H9 (cell line): Measurements from ENCODE around the gene DNAI1. TPM values are rescaled to one million over a fixed set of nuclear protein-coding genes. Genes with fewer than 3 reads are reported as not detected.

Source experiments
- DNase-seq: peaks from one replicate; pipeline ENCODE4 v3.0.0-alpha.2; 2017
- H2AFZ ChIP-seq: one replicate; pipeline ENCODE4 v1.6.1; 2013; ENCODE audit warnings: mild to moderate bottlenecking, low read length, control low read depth, moderate library complexity
- H2AK5ac ChIP-seq: 2 replicates; pipeline ENCODE4 v1.6.1; 2013; ENCODE audit warnings: low read length, control low read depth, mixed read lengths; ENCODE audit not compliant: insufficient read length
- H2BK120ac ChIP-seq: one replicate; pipeline ENCODE4 v1.6.1; 2013; ENCODE audit warnings: low read depth, mild to moderate bottlenecking, low read length, control low read depth, inconsistent platforms; ENCODE audit not compliant: poor library complexity, severe bottlenecking
- H2BK12ac ChIP-seq: 2 replicates; pipeline ENCODE4 v1.6.1; 2013; ENCODE audit warnings: low read length, control low read depth, mixed read lengths, low read depth; ENCODE audit not compliant: insufficient read length
- H2BK15ac ChIP-seq: 2 replicates; pipeline ENCODE4 v1.6.1; 2013; ENCODE audit warnings: low read depth, low read length, control low read depth
- H2BK20ac ChIP-seq: one replicate; pipeline ENCODE4 v1.6.1; 2013; ENCODE audit warnings: low read depth, mild to moderate bottlenecking, low read length, control low read depth, inconsistent platforms; ENCODE audit not compliant: poor library complexity, severe bottlenecking
- H2BK5ac ChIP-seq: 2 replicates; pipeline ENCODE4 v1.6.1; 2013; ENCODE audit warnings: low read length, control low read depth, mixed read lengths; ENCODE audit not compliant: insufficient read length
- H3K14ac ChIP-seq: 2 replicates; pipeline ENCODE4 v1.6.1; 2013; ENCODE audit warnings: low read length, control low read depth; ENCODE audit not compliant: insufficient read depth
- H3K18ac ChIP-seq: 2 replicates; pipeline ENCODE4 v1.6.1; 2013; ENCODE audit warnings: low read depth, mild to moderate bottlenecking, mixed read lengths, low read length, control low read depth; ENCODE audit not compliant: insufficient read length
- H3K23ac ChIP-seq: 2 replicates; pipeline ENCODE4 v1.6.1; 2013; ENCODE audit warnings: low read length, control low read depth, mixed read lengths, low read depth; ENCODE audit not compliant: insufficient read length
- H3K23me2 ChIP-seq: 2 replicates; pipeline ENCODE4 v1.6.1; 2013; ENCODE audit warnings: low read depth, mild to moderate bottlenecking, mixed read lengths, low read length, control low read depth; ENCODE audit not compliant: insufficient read length, poor library complexity, severe bottlenecking
- H3K27ac ChIP-seq: 2 replicates; pipeline ENCODE4 v1.5.1; 2013; ENCODE audit warnings: low read length, control low read depth, mixed read lengths, low read depth; ENCODE audit not compliant: insufficient read length
- H3K27me3 ChIP-seq: 2 replicates; pipeline ENCODE4 v1.6.1; 2013; ENCODE audit warnings: low read length, control low read depth, inconsistent platforms; ENCODE audit not compliant: insufficient read depth
- H3K4ac ChIP-seq: 2 replicates; pipeline ENCODE4 v1.6.1; 2013; ENCODE audit warnings: low read depth, mild to moderate bottlenecking, control low read depth, inconsistent platforms, low read length, moderate library complexity
- H3K4me1 ChIP-seq: 2 replicates; pipeline ENCODE4 v1.6.1; 2013; ENCODE audit warnings: low read length, control low read depth, inconsistent platforms; ENCODE audit not compliant: insufficient read depth
- H3K4me2 ChIP-seq: 2 replicates; pipeline ENCODE4 v1.6.1; 2013; ENCODE audit warnings: low read length, control low read depth, mixed read lengths; ENCODE audit not compliant: insufficient read length, insufficient read depth
- H3K56ac ChIP-seq: 2 replicates; pipeline ENCODE4 v1.6.1; 2013; ENCODE audit warnings: low read depth, mild to moderate bottlenecking, mixed read lengths, low read length, control low read depth; ENCODE audit not compliant: insufficient read length
- H3K79me1 ChIP-seq: 2 replicates; pipeline ENCODE4 v1.6.1; 2013; ENCODE audit warnings: low read depth, mild to moderate bottlenecking, moderate library complexity, low read length, control low read depth, inconsistent platforms; ENCODE audit not compliant: insufficient read depth, poor library complexity, severe bottlenecking
- H3K79me2 ChIP-seq: 2 replicates; pipeline ENCODE4 v1.6.1; 2013; ENCODE audit warnings: low read length, control low read depth, inconsistent platforms; ENCODE audit not compliant: insufficient read depth
- H3K9ac ChIP-seq: 2 replicates; pipeline ENCODE4 v1.6.1; 2013; ENCODE audit warnings: low read length, control low read depth, mixed read lengths; ENCODE audit not compliant: insufficient read length; ENCODE audit errors: extremely low read depth
- H3K9me3 ChIP-seq: one replicate; pipeline ENCODE4 v1.6.1; 2013; ENCODE audit warnings: low read depth, low read length, inconsistent platforms; ENCODE audit not compliant: control insufficient read depth
- H3T11ph ChIP-seq: one replicate; pipeline ENCODE4 v1.6.1; 2013; ENCODE audit warnings: mild to moderate bottlenecking, low read length, control low read depth, inconsistent platforms
- H4K20me1 ChIP-seq: one replicate; pipeline ENCODE4 v1.6.1; 2013; ENCODE audit not compliant: control insufficient read depth, insufficient read length, insufficient read depth
- H4K5ac ChIP-seq: 2 replicates; pipeline ENCODE4 v1.6.1; 2013; ENCODE audit warnings: low read depth, mild to moderate bottlenecking, mixed read lengths, low read length, control low read depth; ENCODE audit not compliant: insufficient read length
- H4K8ac ChIP-seq: replicated peaks from 2 replicates; pipeline ENCODE4 v1.6.1; 2013; ENCODE audit warnings: low read length, control low read depth, mixed read lengths, low read depth; ENCODE audit not compliant: insufficient read length
- H4K91ac ChIP-seq: 2 replicates; pipeline ENCODE4 v1.6.1; 2013; ENCODE audit warnings: low read depth, mild to moderate bottlenecking, moderate library complexity, mixed read lengths, low read length, control low read depth; ENCODE audit not compliant: insufficient read length
- H3K27ac Mint-ChIP-seq, 3 experiments: 2 replicates in 2 of 3; 3 replicates in 1 of 3; pipeline ENCODE4 v1.8.0; 2020 to 2021; ENCODE audit warnings: mixed read lengths in 3 of 3, mild to moderate bottlenecking in 1 of 3, moderate library complexity in 1 of 3
- H3K27me3 Mint-ChIP-seq: 2 replicates; pipeline ENCODE4 v1.8.0; 2021; ENCODE audit warnings: low read depth, mild to moderate bottlenecking, moderate library complexity, mixed read lengths
- H3K36me3 Mint-ChIP-seq, 3 experiments: 2 replicates in 2 of 3; 3 replicates in 1 of 3; pipeline ENCODE4 v1.8.0; 2020 to 2021; ENCODE audit warnings: low read depth in 3 of 3, mixed read lengths in 3 of 3; ENCODE audit not compliant: insufficient read depth in 1 of 3
- H3K4me1 Mint-ChIP-seq, 2 experiments: 2 replicates each; pipeline ENCODE4 v1.8.0; 2020; ENCODE audit warnings: mixed read lengths in 2 of 2
- H3K4me3 Mint-ChIP-seq, 2 experiments: 2 replicates in 1 of 2; 3 replicates in 1 of 2; pipeline ENCODE4 v1.8.0; 2020 to 2021; ENCODE audit warnings: mild to moderate bottlenecking in 2 of 2, mixed read lengths in 2 of 2, moderate library complexity in 1 of 2
- H3K9me3 Mint-ChIP-seq, 2 experiments: 2 replicates in 1 of 2; 3 replicates in 1 of 2; pipeline ENCODE4 v1.8.0; 2020; ENCODE audit warnings: mild to moderate bottlenecking in 2 of 2, mixed read lengths in 2 of 2, moderate library complexity in 1 of 2
- WGBS: extraction: QIAGEN DNeasy Blood & Tissue Kit; methylation state at CpG from one replicate; pipeline ENCODE4 v1.1.7; 2013; ENCODE audit warnings: missing lambda C conversion rate, low lambda C conversion rate, mixed read lengths; ENCODE audit not compliant: insufficient read length; ENCODE audit errors: extremely low coverage; 5-methylcytosine and 5-hydroxymethylcytosine counted together
- total RNA-seq: library from RNA; stranded (reverse); gene quantifications from 2 replicates; pipeline ENCODE4 v1.2.1, GENCODE V29; 2021
- TF ChIP-seq, protein P1 (sequence below): fragments of 200-600 bp; sonication (generic); conservative IDR thresholded peaks from 3 replicates; pipeline ENCODE4 v1.8.0; 2021; ENCODE audit warnings: antibody characterized with exemption, mild to moderate bottlenecking

Gene DNAI1
- total RNA-seq, 1 experiment from 2014 or later: 0.22 TPM

DNA sequence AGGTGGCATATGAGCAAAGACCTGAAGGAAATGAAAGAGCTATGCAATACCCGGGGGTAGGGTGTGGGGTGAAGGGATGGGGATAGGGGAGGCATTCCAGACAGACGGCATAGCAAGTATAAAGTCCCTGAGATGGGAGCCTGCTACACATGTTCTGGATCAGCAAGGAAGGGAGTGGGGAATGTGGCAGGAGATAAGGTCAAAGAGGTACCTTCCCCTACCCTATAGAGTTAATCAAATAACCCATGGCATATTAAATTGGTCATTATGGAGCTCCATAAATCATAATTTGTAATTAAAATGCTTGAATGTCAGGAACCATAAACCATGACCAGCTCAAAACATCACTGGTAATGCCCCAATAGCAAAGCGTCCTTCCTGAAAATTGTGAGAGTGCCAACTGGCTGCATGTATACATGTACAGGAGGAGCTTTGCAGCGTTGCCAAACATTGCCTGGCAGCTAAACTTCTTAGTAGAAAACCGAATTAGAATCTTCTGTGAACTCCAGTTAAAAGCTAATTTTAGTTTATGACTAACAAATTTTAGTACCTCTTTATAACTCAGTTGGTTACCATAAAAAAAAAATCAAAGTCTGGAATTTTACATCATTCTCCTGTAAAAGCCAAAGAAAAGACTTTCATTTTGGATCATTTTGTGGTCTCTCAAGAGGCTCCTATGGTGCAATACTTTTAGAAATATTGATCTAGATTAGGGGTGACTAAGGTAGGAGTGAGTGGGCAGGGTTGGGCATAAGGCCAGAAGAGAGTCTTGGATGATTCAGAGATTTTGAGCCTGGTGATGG is 4.7 kb downstream of the DNAI1 start:
- H3K14ac ChIP-seq: no peak overlapping the region
- H3T11ph ChIP-seq: no peak overlapping the region
- no peak overlapping the region for H3K9ac ChIP-seq
- DNase-seq: no peak
- no peak overlapping the region for H2AFZ ChIP-seq
- H3K79me1 ChIP-seq: no peaks in the 10 kb centered on the region
- no peak overlapping the region for H2BK12ac ChIP-seq
- no CpG with 5 or more reads among the region's 5 CpGs for WGBS
- no peaks in the 10 kb centered on the region for H4K20me1 ChIP-seq
- no peak overlapping the region for H3K18ac ChIP-seq
- no peak overlapping the region for H3K4ac ChIP-seq
- Mint-ChIP-seq H3K36me3 (no peaks in the 10 kb centered on the region), H3K4me1 (peaks cover 12 to 15% of the 10 kb centered on the region in 2 experiments), H3K4me3 (no peak overlapping the region), H3K27me3 (peaks cover 25% of the 10 kb centered on the region), H3K9me3 (no peaks in the 10 kb centered on the region), H3K27ac (no peak overlapping the region)
- H3K79me2 ChIP-seq: no peaks in the 10 kb centered on the region
- no peak overlapping the region for H2BK5ac ChIP-seq
- H3K27ac ChIP-seq: no peak overlapping the region
- H3K9me3 ChIP-seq: no peaks in the 10 kb centered on the region
- H4K8ac ChIP-seq: no peak overlapping the region
- no peaks in the 10 kb centered on the region for H3K27me3 ChIP-seq
- no peak overlapping the region for H2BK20ac ChIP-seq
- no peak overlapping the region for H3K56ac ChIP-seq
- H4K5ac ChIP-seq: no peak overlapping the region
- H3K23me2 ChIP-seq: peaks cover 4% of the 10 kb centered on the region
- H2BK15ac ChIP-seq: no peak overlapping the region
- H4K91ac ChIP-seq: no peak overlapping the region
- TF ChIP-seq, protein P1, sequence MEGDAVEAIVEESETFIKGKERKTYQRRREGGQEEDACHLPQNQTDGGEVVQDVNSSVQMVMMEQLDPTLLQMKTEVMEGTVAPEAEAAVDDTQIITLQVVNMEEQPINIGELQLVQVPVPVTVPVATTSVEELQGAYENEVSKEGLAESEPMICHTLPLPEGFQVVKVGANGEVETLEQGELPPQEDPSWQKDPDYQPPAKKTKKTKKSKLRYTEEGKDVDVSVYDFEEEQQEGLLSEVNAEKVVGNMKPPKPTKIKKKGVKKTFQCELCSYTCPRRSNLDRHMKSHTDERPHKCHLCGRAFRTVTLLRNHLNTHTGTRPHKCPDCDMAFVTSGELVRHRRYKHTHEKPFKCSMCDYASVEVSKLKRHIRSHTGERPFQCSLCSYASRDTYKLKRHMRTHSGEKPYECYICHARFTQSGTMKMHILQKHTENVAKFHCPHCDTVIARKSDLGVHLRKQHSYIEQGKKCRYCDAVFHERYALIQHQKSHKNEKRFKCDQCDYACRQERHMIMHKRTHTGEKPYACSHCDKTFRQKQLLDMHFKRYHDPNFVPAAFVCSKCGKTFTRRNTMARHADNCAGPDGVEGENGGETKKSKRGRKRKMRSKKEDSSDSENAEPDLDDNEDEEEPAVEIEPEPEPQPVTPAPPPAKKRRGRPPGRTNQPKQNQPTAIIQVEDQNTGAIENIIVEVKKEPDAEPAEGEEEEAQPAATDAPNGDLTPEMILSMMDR: no peak
- H3K4me1 ChIP-seq: 0 out of 2 replicates have a peak, but pooled peaks cover 2% of the 10 kb centered on the region
- no peak overlapping the region for H2AK5ac ChIP-seq
- H3K4me2 ChIP-seq: no peak overlapping the region
- H2BK120ac ChIP-seq: no peak overlapping the region
- no peak overlapping the region for H3K23ac ChIP-seq
